Spleen (tissue), 11 donors: Measurements from ENCODE around the gene EVC2. TPM values are rescaled to one million over a fixed set of nuclear protein-coding genes. Genes with fewer than 3 reads are reported as not detected.

ENCODE experiments used
- DNase-seq: peaks from one replicate; pipeline ENCODE4 v3.0.0-alpha.2; 2020
- H3K27ac ChIP-seq, 8 donors: fragments of 200-600 bp; sonication (generic) in 7 of 8; 1 replicate in 4 of 8; 2 replicates in 4 of 8; pipeline versions ENCODE4 v1.5.0 to v1.8.0; 2016 to 2021; ENCODE audit warnings: inconsistent platforms in 4 of 8, mild to moderate bottlenecking in 4 of 8, moderate library complexity in 1 of 8
- H3K27me3 ChIP-seq, 7 donors: fragments of 200-600 bp; sonication (generic) in 6 of 7; replicated peaks in 1 of 7; 1 replicate in 4 of 7; 2 replicates in 3 of 7; pipeline versions ENCODE4 v1.5.0 to v1.8.0; 2016 to 2021; ENCODE audit warnings: inconsistent platforms in 3 of 7, mild to moderate bottlenecking in 1 of 7
- H3K36me3 ChIP-seq, 6 donors: fragments of 200-600 bp; sonication (generic) in 5 of 6; 1 replicate in 4 of 6; 2 replicates in 2 of 6; pipeline versions ENCODE4 v1.5.0 to v1.8.0; 2016 to 2021; ENCODE audit warnings: inconsistent platforms in 2 of 6
- H3K4me1 ChIP-seq, 6 donors: fragments of 200-600 bp; sonication (generic) in 5 of 6; 1 replicate in 3 of 6; 2 replicates in 3 of 6; pipeline versions ENCODE4 v1.5.0 to v1.8.0; 2016 to 2021; ENCODE audit warnings: inconsistent platforms in 3 of 6
- H3K4me3 ChIP-seq, 8 donors: fragments of 200-600 bp; sonication (generic) in 7 of 8; 1 replicate in 4 of 8; 2 replicates in 4 of 8; pipeline versions ENCODE4 v1.5.0 to v1.8.0; 2016 to 2021; ENCODE audit warnings: inconsistent platforms in 4 of 8, mild to moderate bottlenecking in 4 of 8, moderate library complexity in 2 of 8
- H3K9me3 ChIP-seq, 8 donors: fragments of 200-600 bp; sonication (generic) in 7 of 8; 1 replicate in 4 of 8; 2 replicates in 4 of 8; pipeline versions ENCODE4 v1.5.0 to v1.8.0; 2016 to 2021; ENCODE audit warnings: inconsistent platforms in 4 of 8
- POLR2A ChIP-seq, 3 donors: fragments of 450-650 bp; IDR thresholded peaks; one replicate each; pipeline ENCODE4 v1.5.1; 2017; ENCODE audit warnings: antibody characterized with exemption in 3 of 3, mild to moderate bottlenecking in 1 of 3
- POLR2AphosphoS5 ChIP-seq, 3 donors: sonication (generic); formaldehyde crosslinking; IDR thresholded peaks; one replicate each; pipeline ENCODE4 v1.5.1; 2017; ENCODE audit warnings: antibody characterized with exemption in 3 of 3
- WGBS, 5 donors: extraction: QIAGEN DNeasy Blood & Tissue Kit in 3 of 5; methylation state at CpG; one replicate each; pipeline versions ENCODE4 v1.1.5 to v1.1.7; 2013 to 2018; 5-methylcytosine and 5-hydroxymethylcytosine counted together
- intact Hi-C: fragments of 100-400 bp; cut with DNase I; formaldehyde crosslinking; loops from one replicate; pipeline ENCODE4 v1.15.0; 2023; ENCODE audit warnings: low total_unique reads
- polyA plus RNA-seq, 3 donors: library from polyadenylated mRNA; stranded (reverse); fragments of 200-250 nt; gene quantifications; one replicate each; pipeline ENCODE4 v1.2.1, GENCODE V29; 2013
- total RNA-seq, 7 donors: library from RNA; depleted of rRNA in 3 of 7; stranded (reverse); fragments of >200 nt in 3 of 7; fragmentation: NEBNext Ultra II Directional in 4 of 7; extraction: Animal tissue kit (Norgen Biotek cat#: 25700) in 4 of 7; gene quantifications; one replicate each; pipeline versions ENCODE4 v1.1.0 to v1.2.1, GENCODE V29; 2016 to 2021
- TF ChIP-seq, protein P1 (sequence below), 11 experiments: fragments of 200-600 bp in 7 of 11; fragments of 450-650 bp in 4 of 11; sonication (generic) in 4 of 11; IDR thresholded peaks in 8 of 11; conservative IDR thresholded peaks in 3 of 11; 1 replicate in 7 of 11; 2 replicates in 4 of 11; pipeline versions ENCODE4 v1.4.0 to v1.8.0; 2016 to 2021; ENCODE audit warnings: antibody characterized with exemption in 11 of 11, inconsistent platforms in 4 of 11, mild to moderate bottlenecking in 1 of 11
- donor health status: healthy with polysubstance abuse.
- donor health status: DM: no; HTN: no; CAD: no; lungs with moderate emphysema.
- donor health status: DM: no; HTN: no; CAD: no.
- donor health status: Bipolar disorder and iron deficiency.
- donor health status: healthy.
- donor health status: DM: no; HTN: no; CAD: no.
- donor health status: DM: yes; HTN: yes; CAD: no.

EVC2 gene
- total and polyA plus RNA-seq, 10 donors: 0.30 to 4.4 (median 2.6) TPM

GRCh38 chr4:5720980-5721379, 12.6 kb upstream of the EVC2 start:
- 67 to 90% (median 81%) methylated on average over 3 of the region's 3 CpGs for WGBS, 5 donors
- no peaks in the 10 kb centered on the region for H3K36me3 ChIP-seq
- DNase-seq: no peak
- no peak for TF ChIP-seq POLR2AphosphoS5 (IDR thresholded peaks at IDR 0.05)
- TF ChIP-seq, protein P1, sequence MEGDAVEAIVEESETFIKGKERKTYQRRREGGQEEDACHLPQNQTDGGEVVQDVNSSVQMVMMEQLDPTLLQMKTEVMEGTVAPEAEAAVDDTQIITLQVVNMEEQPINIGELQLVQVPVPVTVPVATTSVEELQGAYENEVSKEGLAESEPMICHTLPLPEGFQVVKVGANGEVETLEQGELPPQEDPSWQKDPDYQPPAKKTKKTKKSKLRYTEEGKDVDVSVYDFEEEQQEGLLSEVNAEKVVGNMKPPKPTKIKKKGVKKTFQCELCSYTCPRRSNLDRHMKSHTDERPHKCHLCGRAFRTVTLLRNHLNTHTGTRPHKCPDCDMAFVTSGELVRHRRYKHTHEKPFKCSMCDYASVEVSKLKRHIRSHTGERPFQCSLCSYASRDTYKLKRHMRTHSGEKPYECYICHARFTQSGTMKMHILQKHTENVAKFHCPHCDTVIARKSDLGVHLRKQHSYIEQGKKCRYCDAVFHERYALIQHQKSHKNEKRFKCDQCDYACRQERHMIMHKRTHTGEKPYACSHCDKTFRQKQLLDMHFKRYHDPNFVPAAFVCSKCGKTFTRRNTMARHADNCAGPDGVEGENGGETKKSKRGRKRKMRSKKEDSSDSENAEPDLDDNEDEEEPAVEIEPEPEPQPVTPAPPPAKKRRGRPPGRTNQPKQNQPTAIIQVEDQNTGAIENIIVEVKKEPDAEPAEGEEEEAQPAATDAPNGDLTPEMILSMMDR (IDR thresholded peaks at IDR 0.05 in 8 of 11, conservative IDR thresholded peaks at IDR 0.05 in 3 of 11): no peak
- no peak for TF ChIP-seq POLR2A (IDR thresholded peaks at IDR 0.05)
- H3K27ac ChIP-seq: no peak overlapping the region
- H3K27me3 ChIP-seq: peaks cover 0 to 7% (median 0%) of the 10 kb centered on the region in 7 donors
- H3K4me3 ChIP-seq: no peak overlapping the region
- peaks cover 0 to 6% (median under 1%) of the 10 kb centered on the region in 8 donors for H3K9me3 ChIP-seq
- intact Hi-C loops: no loop called here
- no peaks in the 10 kb centered on the region for H3K4me1 ChIP-seq

DNA sequence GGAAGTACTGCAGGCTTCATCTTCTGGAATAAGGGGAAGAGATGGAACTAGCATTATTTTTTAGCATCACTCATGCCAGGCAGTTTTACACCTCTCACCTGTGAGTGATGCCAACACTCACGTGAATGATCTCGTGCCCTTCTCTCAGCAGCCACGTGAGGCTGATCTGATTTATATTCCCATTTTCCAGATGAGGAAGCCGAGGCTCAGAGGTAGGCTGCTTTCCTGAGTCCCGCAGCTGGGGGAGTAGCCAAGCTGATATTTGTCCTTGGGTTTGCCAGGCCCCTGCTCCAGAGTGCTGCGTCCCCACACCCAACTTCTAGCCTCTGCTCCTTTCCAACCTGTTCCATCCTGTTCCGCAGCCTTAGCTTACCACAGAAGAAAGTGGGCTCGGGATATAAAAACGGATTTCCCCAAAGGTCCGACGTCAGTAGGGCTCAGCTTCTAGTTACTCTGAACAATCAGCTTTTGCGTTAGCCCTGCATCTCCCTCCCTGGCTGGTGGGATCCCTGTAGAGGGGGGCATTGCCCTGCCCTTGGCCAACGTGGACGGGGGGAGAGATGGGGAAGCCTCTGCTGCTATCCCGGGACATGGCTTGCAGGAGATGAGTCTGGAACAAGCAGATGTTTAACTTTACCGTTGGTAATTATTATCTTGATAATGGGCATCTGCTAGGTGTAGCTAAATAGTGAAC, 11.9 kb upstream of the EVC2 start:
- Histone ChIP-seq H3K4me1 (no peaks in the 10 kb centered on the region), H3K27me3 (peaks cover 0 to 7% (median 0%) of the 10 kb centered on the region in 7 donors), H3K4me3 (no peak overlapping the region), H3K36me3 (no peaks in the 10 kb centered on the region), H3K27ac (no peak overlapping the region), H3K9me3 (peaks cover under 1 to 13% (median 7%) of the 10 kb centered on the region in 8 donors)
- no peak for TF ChIP-seq POLR2AphosphoS5 (IDR thresholded peaks at IDR 0.05)
- TF ChIP-seq, protein P1 (IDR thresholded peaks at IDR 0.05 in 8 of 11, conservative IDR thresholded peaks at IDR 0.05 in 3 of 11): no peak
- DNase-seq: no peak
- WGBS, 5 donors: 80 to 90% (median 84%) methylated on average over 16 of the region's 16 CpGs
- intact Hi-C loops: no loop called here

DNA sequence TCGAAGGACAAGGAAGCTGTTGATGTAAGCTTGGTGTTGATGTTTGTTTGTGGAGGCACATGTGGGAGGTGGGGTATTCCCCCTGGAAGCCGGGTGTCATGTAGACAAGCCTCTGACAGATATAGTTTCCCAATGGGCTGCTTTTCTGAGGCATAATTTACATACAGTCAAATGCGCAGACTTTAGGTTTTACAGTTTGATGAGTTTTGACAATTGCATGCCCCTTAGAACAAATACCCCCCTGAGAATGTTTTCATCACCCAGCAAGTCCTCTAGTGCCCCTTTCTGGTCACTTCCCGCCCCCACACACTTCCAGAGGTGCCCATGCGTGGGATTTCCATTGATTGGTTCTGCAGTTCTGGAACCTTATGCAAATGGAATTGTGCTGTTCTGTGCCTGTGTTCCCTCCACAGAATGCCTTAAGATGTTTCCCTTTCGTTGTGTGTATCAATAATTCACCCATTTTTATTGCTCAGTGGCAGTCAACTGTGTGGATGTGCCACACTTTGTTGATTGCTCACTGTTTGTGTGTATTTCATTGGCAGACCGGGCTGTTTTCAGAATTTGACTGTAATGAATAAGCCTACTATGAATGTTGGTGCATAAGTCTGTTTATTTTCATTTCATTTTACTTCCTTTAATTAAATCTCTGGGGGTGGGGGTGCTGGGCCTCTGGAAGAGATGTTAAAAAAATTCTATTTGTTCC, 11.1 kb upstream of the EVC2 start:
- intact Hi-C loops: no loop called here
- no peak for DNase-seq
- H3K9me3 ChIP-seq: peaks cover 3 to 21% (median 14%) of the 10 kb centered on the region in 8 donors
- H3K27ac ChIP-seq: no peak overlapping the region
- H3K4me3 ChIP-seq: no peak overlapping the region
- H3K4me1 ChIP-seq: no peaks in the 10 kb centered on the region
- WGBS, 5 donors: 74 to 84% (median 81%) methylated on average over 7 of the region's 7 CpGs
- H3K36me3 ChIP-seq: no peaks in the 10 kb centered on the region
- H3K27me3 ChIP-seq: peaks cover 0 to 7% (median 0%) of the 10 kb centered on the region in 7 donors
- TF ChIP-seq, protein P1 (IDR thresholded peaks at IDR 0.05 in 8 of 11, conservative IDR thresholded peaks at IDR 0.05 in 3 of 11): no peak
- no peak for TF ChIP-seq POLR2AphosphoS5 (IDR thresholded peaks at IDR 0.05)
- no peak for TF ChIP-seq POLR2A (IDR thresholded peaks at IDR 0.05)

DNA sequence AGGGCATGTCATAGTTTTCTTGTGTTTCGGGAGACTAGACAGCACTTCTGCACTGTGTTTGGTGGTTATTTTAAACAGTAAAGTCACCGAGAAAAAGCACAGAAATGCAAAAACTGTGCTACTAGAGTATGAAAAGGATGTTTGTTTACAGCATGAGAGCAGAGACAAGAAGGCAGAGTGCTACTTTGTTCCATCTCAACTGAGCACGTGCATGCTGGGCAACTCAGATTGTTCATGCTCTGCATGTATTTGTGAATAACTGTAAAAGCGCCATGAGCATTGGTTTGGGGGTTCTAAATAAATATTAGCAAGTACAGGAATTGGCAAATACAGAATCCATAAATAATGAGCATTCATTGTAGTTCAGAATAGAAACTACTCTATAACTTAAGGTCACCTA, 10.1 kb upstream of the EVC2 start:
- no peak for DNase-seq
- no peak overlapping the region for H3K4me3 ChIP-seq
- peaks cover 3 to 30% (median 18%) of the 10 kb centered on the region in 8 donors for H3K9me3 ChIP-seq
- no peaks in the 10 kb centered on the region for H3K36me3 ChIP-seq
- WGBS, 5 donors: 67 to 83% (median 78%) methylated on average over 4 of the region's 4 CpGs
- TF ChIP-seq, protein P1 (IDR thresholded peaks at IDR 0.05 in 8 of 11, conservative IDR thresholded peaks at IDR 0.05 in 3 of 11): no peak
- no peak for TF ChIP-seq POLR2A (IDR thresholded peaks at IDR 0.05)
- no peak for TF ChIP-seq POLR2AphosphoS5 (IDR thresholded peaks at IDR 0.05)
- H3K4me1 ChIP-seq: no peaks in the 10 kb centered on the region
- no peak overlapping the region for H3K27ac ChIP-seq
- peaks cover 0 to 7% (median 0%) of the 10 kb centered on the region in 7 donors for H3K27me3 ChIP-seq
- intact Hi-C loops: no loop called here
